Esophagus squamous epithelium (tissue), 5 donors: Measurements from ENCODE around the gene PNCK. TPM values are rescaled to one million over a fixed set of nuclear protein-coding genes. Genes with fewer than 3 reads are reported as not detected.
"Not testable (repeated sequence)": the region's sequence is repeated elsewhere in the genome, so short reads cannot be mapped to it uniquely, and the experiment has no call there.

Experiments
- DNase-seq: peaks from one replicate; lab custom pipeline; 2025; lab: John Stamatoyannopoulos, UW
- H3K27ac ChIP-seq, 4 donors: fragments of 200-600 bp; sonication (generic); one replicate each; pipeline ENCODE4 v1.5.1; 2016 to 2019; ENCODE audit warnings: mild to moderate bottlenecking in 1 of 4
- H3K27me3 ChIP-seq, 4 donors: fragments of 200-600 bp; sonication (generic); 1 replicate in 3 of 4; 2 replicates in 1 of 4; pipeline versions ENCODE4 v1.5.1 to v1.6.0; 2017 to 2021; ENCODE audit warnings: antibody characterized with exemption in 1 of 4
- H3K36me3 ChIP-seq, 3 donors: fragments of 200-600 bp; sonication (generic); one replicate each; pipeline ENCODE4 v1.5.1; 2016 to 2019
- H3K4me1 ChIP-seq, 3 donors: fragments of 200-600 bp; sonication (generic); one replicate each; pipeline ENCODE4 v1.5.1; 2017 to 2019
- H3K4me3 ChIP-seq, 4 donors: fragments of 200-600 bp; sonication (generic); 1 replicate in 3 of 4; 2 replicates in 1 of 4; pipeline ENCODE4 v1.5.1; 2016 to 2019; ENCODE audit warnings: mild to moderate bottlenecking in 2 of 4, moderate library complexity in 1 of 4
- H3K9me3 ChIP-seq, 3 donors: fragments of 200-600 bp; sonication (generic); one replicate each; pipeline ENCODE4 v1.5.1; 2016 to 2019
- POLR2A ChIP-seq, 4 donors: fragments of 450-650 bp; IDR thresholded peaks; one replicate each; pipeline ENCODE4 v1.6.1; 2017; ENCODE audit warnings: antibody characterized with exemption in 4 of 4, mild to moderate bottlenecking in 4 of 4, moderate library complexity in 3 of 4
- WGBS, 2 donors: methylation state at CpG; one replicate each; pipeline ENCODE4 v1.1.5; 2018; 5-methylcytosine and 5-hydroxymethylcytosine counted together
- intact Hi-C: fragments of 100-400 bp; cut with DNase I; formaldehyde crosslinking; loops from one replicate; pipeline ENCODE4 v1.15.0; 2022
- total RNA-seq, 4 donors: library from RNA; depleted of rRNA; stranded (reverse); fragments of >200 nt; gene quantifications; one replicate each; pipeline ENCODE4 v1.1.0, GENCODE V29; 2016
- TF ChIP-seq, protein P1 (sequence below), 6 experiments: fragments of 450-650 bp in 4 of 6; fragments of 200-600 bp in 2 of 6; sonication (generic) in 2 of 6; IDR thresholded peaks; one replicate each; pipeline ENCODE4 v1.5.1; 2016 to 2019; ENCODE audit warnings: antibody characterized with exemption in 6 of 6, mild to moderate bottlenecking in 4 of 6, moderate library complexity in 4 of 6
- donor health status: DM: yes; HTN: yes; CAD: no.

The PNCK gene
- total RNA-seq, 4 donors from 2014 or later = 0.82 to 5.7 (median 1.5) TPM; not detected in 1

DNA sequence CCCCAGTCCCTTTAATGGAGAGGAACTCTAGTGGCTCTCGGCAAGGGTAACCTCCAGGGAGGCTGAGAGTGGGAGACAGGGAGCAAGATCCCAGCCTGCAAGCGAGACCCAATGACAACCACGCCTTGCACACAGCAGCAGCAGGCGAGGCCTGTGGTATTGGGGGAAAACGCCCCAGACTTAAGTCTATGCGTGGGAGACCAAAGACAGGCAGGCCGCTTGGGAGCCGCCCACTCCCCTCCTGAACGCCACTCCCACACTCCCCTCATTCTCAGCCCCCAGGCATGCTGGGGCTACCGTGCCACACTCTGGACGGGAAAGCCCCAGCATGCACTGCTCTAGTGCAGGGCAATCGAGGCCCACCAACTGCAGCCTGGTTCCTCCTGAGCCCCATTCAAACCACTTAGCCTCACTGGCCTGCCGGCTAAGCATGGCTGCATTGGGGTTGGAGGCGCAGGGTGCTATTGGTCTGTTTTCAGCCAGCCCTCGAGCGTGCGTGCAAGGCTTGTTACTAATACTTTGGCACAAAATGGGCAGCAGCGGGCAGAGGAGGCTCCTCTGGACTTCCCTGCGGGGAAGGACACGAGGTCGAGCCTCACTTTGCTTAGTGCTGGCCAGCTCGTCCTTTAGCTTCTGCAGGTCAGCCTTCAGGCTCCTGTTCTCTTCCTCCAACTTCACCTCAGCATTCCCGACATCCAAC lies 28.9 kb upstream of the PNCK start:
- no peak for TF ChIP-seq POLR2A (IDR thresholded peaks at IDR 0.05)
- TF ChIP-seq, protein P1, sequence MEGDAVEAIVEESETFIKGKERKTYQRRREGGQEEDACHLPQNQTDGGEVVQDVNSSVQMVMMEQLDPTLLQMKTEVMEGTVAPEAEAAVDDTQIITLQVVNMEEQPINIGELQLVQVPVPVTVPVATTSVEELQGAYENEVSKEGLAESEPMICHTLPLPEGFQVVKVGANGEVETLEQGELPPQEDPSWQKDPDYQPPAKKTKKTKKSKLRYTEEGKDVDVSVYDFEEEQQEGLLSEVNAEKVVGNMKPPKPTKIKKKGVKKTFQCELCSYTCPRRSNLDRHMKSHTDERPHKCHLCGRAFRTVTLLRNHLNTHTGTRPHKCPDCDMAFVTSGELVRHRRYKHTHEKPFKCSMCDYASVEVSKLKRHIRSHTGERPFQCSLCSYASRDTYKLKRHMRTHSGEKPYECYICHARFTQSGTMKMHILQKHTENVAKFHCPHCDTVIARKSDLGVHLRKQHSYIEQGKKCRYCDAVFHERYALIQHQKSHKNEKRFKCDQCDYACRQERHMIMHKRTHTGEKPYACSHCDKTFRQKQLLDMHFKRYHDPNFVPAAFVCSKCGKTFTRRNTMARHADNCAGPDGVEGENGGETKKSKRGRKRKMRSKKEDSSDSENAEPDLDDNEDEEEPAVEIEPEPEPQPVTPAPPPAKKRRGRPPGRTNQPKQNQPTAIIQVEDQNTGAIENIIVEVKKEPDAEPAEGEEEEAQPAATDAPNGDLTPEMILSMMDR (IDR thresholded peaks at IDR 0.05) = no peak
- H3K4me1 ChIP-seq = peaks cover 4 to 93% (median 21%) of the 10 kb centered on the region in 3 donors
- H3K4me3 ChIP-seq = no peak overlapping the region
- intact Hi-C loops = no loop called here
- H3K36me3 ChIP-seq = peaks cover 0 to 61% (median 0%) of the 10 kb centered on the region in 3 donors
- no peaks in the 10 kb centered on the region for H3K27me3 ChIP-seq
- DNase-seq = no peak
- no peaks in the 10 kb centered on the region for H3K9me3 ChIP-seq
- peak overlapping the region in 2 of 4 donors; percentile 65 to 71 for H3K27ac ChIP-seq
- 69 to 72% methylated on average over 8 to 11 of the region's 23 CpGs for WGBS, 2 donors

DNA sequence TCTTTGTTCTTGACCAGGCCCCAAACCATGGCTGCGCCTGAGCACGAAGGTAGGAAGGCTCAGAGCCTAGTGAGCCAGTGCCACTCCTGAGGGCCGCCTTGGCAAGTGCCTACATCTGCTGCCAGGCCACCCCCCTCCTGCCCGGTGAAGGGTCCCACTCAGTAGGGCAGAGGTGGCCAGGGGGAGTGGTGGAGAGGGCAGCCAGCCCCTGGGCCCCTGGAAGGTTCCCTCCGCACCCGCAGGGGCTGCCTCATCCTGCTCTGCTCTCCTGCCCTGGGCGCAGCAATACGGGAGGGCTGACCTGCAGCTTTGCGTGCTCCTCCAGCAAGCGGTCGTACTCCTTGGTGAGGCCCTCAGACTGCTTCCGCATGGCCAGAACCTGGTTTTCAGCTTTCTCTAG lies 28.1 kb upstream of the PNCK start:
- H3K27me3 ChIP-seq = no peaks in the 10 kb centered on the region
- no peak for TF ChIP-seq POLR2A (IDR thresholded peaks at IDR 0.05)
- TF ChIP-seq, protein P1 (IDR thresholded peaks at IDR 0.05) = no peak
- H3K27ac ChIP-seq = no peak overlapping the region
- no peak for DNase-seq
- H3K4me1 ChIP-seq = peaks cover under 1 to 87% (median 21%) of the 10 kb centered on the region in 3 donors
- intact Hi-C loops = no loop called here
- H3K36me3 ChIP-seq = peaks cover 0 to 59% (median 0%) of the 10 kb centered on the region in 3 donors
- H3K9me3 ChIP-seq = no peaks in the 10 kb centered on the region
- WGBS, 2 donors = 60% methylated on average over 2 of the region's 12 CpGs; no CpG with 5 or more reads in 1 of the 2 donors
- no peak overlapping the region for H3K4me3 ChIP-seq

GRCh38 chrX:153700967-153701366 lies 27.4 kb upstream of the PNCK start:
- Histone ChIP-seq H3K9me3 (no peaks in the 10 kb centered on the region), H3K27ac (peak overlapping the region; percentile 39 to 68 (median 56)), H3K27me3 (no peaks in the 10 kb centered on the region), H3K36me3 (peaks cover 0 to 65% (median 0%) of the 10 kb centered on the region in 3 donors), H3K4me1 (peaks cover 0 to 80% (median 21%) of the 10 kb centered on the region in 3 donors), H3K4me3 (no peak overlapping the region)
- intact Hi-C loops = no loop called here
- WGBS, 2 donors = no CpG with 5 or more reads among the region's 6 CpGs
- TF ChIP-seq, protein P1 (IDR thresholded peaks at IDR 0.05) = no peak
- no peak for TF ChIP-seq POLR2A (IDR thresholded peaks at IDR 0.05)
- DNase-seq = no peak

DNA sequence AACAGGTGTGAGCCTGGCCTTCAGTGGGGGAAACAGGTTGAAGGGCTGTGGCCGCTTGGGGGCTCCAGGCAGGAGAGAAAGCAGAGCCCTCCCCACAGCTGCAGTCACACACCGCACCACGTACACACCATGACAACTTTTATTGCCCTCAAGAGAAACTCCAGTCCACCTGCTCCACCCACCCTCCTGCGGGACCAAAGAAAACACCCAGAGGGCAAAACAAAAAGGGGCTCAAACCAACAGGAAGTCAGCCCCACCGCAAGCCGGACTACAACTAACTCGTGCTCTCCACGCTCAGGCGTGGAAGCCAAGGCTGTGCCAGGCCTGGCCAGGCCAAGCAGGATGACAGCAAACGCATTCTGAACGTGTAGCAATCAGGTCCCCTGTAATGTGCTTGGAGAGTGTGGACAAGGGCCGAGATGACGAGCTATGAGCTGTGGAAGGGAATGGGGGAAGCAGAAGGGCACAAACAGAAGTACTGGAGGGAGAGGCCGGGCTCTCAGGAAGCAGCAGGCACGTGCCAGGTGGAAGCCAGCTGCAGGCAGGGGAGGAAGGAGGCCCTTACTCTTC lies 26.8 kb upstream of the PNCK start:
- H3K9me3 ChIP-seq = no peaks in the 10 kb centered on the region
- H3K27me3 ChIP-seq = no peaks in the 10 kb centered on the region
- H3K27ac ChIP-seq = peak overlapping the region; percentile 39 to 68 (median 56)
- peaks cover 0 to 75% (median 20%) of the 10 kb centered on the region in 3 donors for H3K4me1 ChIP-seq
- no peak overlapping the region for H3K4me3 ChIP-seq
- DNase-seq = no peak
- intact Hi-C loops = no loop called here
- H3K36me3 ChIP-seq = peaks cover 0 to 65% (median 0%) of the 10 kb centered on the region in 3 donors
- WGBS, 2 donors = 48 to 67% methylated on average over 6 to 9 of the region's 15 CpGs
- no peak for TF ChIP-seq POLR2A (IDR thresholded peaks at IDR 0.05)
- TF ChIP-seq, protein P1 (IDR thresholded peaks at IDR 0.05) = no peak

- DNase-seq = not testable (repeated sequence)
- 67% methylated on average over 1 of the region's 18 CpGs; no CpG with 5 or more reads in 1 of the 2 donors for WGBS, 2 donors
Observed at GRCh38 chrX:153699784-153700371, 26.3 kb upstream of the PNCK start.

GRCh38 chrX:153699210-153699783 lies 25.7 kb upstream of the PNCK start:
- H3K4me3 ChIP-seq, H3K9me3 ChIP-seq, DNase-seq, H3K27me3 ChIP-seq, intact Hi-C loops: not testable (repeated sequence)
- WGBS, 2 donors = 73% methylated on average over 8 of the region's 16 CpGs; no CpG with 5 or more reads in 1 of the 2 donors
- peaks cover 0 to 60% (median 0%) of the 10 kb centered on the region in 3 donors for H3K36me3 ChIP-seq
- peaks cover 2 to 74% (median 15%) of the 10 kb centered on the region in 3 donors for H3K4me1 ChIP-seq
- peak overlapping the region in 3 of 4 donors; percentile 39 to 68 (median 48) for H3K27ac ChIP-seq

More at GRCh38 chrX:153699784-153700371, 26.3 kb upstream of the PNCK start:
- H3K27me3 ChIP-seq, intact Hi-C loops, H3K9me3 ChIP-seq, H3K4me3 ChIP-seq: not testable (repeated sequence)
- Histone ChIP-seq H3K4me1 (peaks cover 0 to 74% (median 15%) of the 10 kb centered on the region in 3 donors), H3K27ac (peak overlapping the region; percentile 39 to 68 (median 56)), H3K36me3 (peaks cover 0 to 65% (median 0%) of the 10 kb centered on the region in 3 donors)
